HepG2 (cell line): ENCODE measurements around the gene MORN1. TPM values are rescaled to one million over a fixed set of nuclear protein-coding genes. Genes with fewer than 3 reads are reported as not detected.

ENCODE experiments used
- IKZF1 ChIP-seq: fragments of 450-650 bp; IDR thresholded peaks from 2 replicates; pipeline ENCODE4 v1.7.1; 2016
- NKX3-1 ChIP-seq: sonication (generic); formaldehyde crosslinking; IDR thresholded peaks from 2 replicates; pipeline ENCODE4 v1.5.0; 2020; ENCODE audit warnings: missing genetic modification reagents
- RBFOX2 ChIP-seq: fragments of 200-400 bp; formaldehyde crosslinking; IDR thresholded peaks from 2 replicates; pipeline ENCODE4 v1.6.1; 2017; ENCODE audit warnings: low read depth, mild to moderate bottlenecking, low read length
- SMARCE1 ChIP-seq: fragments of 450-650 bp; IDR thresholded peaks from 2 replicates; pipeline ENCODE4 v1.6.1; 2017; ENCODE audit warnings: borderline replicate concordance
- ZFY ChIP-seq: sonication (generic); formaldehyde crosslinking; IDR thresholded peaks from 2 replicates; pipeline ENCODE4 v1.4.0; 2020; ENCODE audit warnings: missing genetic modification reagents
- ZFYVE20 ChIP-seq: sonication (generic); formaldehyde crosslinking; IDR thresholded peaks from 2 replicates; pipeline ENCODE4 v1.8.0; 2023; ENCODE audit warnings: low read depth, mild to moderate bottlenecking, moderate library complexity, missing genetic modification reagents, borderline replicate concordance
- ZNF451 ChIP-seq: sonication (generic); formaldehyde crosslinking; IDR thresholded peaks from 2 replicates; pipeline ENCODE4 v1.5.0; 2020; ENCODE audit warnings: mild to moderate bottlenecking, missing genetic modification reagents
- polyA plus RNA-seq, 8 experiments: library from polyadenylated mRNA; depleted of rRNA in 3 of 8; stranded (reverse) in 7 of 8; unstranded in 1 of 8; fragments of >200 nt; fragmentation: Illumina TruSeq in 4 of 8; extraction: Trizol in 4 of 8; gene quantifications; 2 replicates each; pipeline versions ENCODE4 v1.2.1 to v1.2.3, GENCODE V29; 2011 to 2016; ENCODE audit warnings: low read depth in 4 of 8, missing spikeins in 1 of 8, mixed read lengths in 1 of 8; ENCODE audit not compliant: insufficient read depth in 1 of 8
- total RNA-seq, 5 experiments: library from RNA; depleted of rRNA; stranded (reverse); fragments of >200 nt; fragmentation: Illumina TruSeq; extraction: Trizol; gene quantifications; 2 replicates each; pipeline ENCODE4 v1.2.3, GENCODE V29; 2016; ENCODE audit warnings: low read depth in 1 of 5
- TF ChIP-seq, protein P1 (sequence below): sonication (generic); formaldehyde crosslinking; IDR thresholded peaks from 2 replicates; pipeline ENCODE4 v1.5.1; 2020; ENCODE audit warnings: missing genetic modification reagents, mild to moderate bottlenecking, borderline replicate concordance
- TF ChIP-seq, protein P2 (sequence below): sonication (generic); formaldehyde crosslinking; IDR thresholded peaks from 2 replicates; pipeline ENCODE4 v1.4.0; 2020; ENCODE audit warnings: missing genetic modification reagents
- TF ChIP-seq, protein P3 (sequence below): sonication (generic); formaldehyde crosslinking; IDR thresholded peaks from 2 replicates; pipeline ENCODE4 v1.4.0; 2020; ENCODE audit warnings: missing genetic modification reagents, borderline replicate concordance
- TF ChIP-seq, protein P4 (sequence below): sonication (generic); formaldehyde crosslinking; IDR thresholded peaks from 2 replicates; pipeline ENCODE4 v1.5.0; 2020; ENCODE audit warnings: mild to moderate bottlenecking, missing genetic modification reagents, moderate library complexity

MORN1 gene
- total and polyA plus RNA-seq, 2 of the 13 experiments (the other 11 are each of a cell fraction or from before 2014, with no cell fraction given), result 3.1 to 6.5 TPM

DNA sequence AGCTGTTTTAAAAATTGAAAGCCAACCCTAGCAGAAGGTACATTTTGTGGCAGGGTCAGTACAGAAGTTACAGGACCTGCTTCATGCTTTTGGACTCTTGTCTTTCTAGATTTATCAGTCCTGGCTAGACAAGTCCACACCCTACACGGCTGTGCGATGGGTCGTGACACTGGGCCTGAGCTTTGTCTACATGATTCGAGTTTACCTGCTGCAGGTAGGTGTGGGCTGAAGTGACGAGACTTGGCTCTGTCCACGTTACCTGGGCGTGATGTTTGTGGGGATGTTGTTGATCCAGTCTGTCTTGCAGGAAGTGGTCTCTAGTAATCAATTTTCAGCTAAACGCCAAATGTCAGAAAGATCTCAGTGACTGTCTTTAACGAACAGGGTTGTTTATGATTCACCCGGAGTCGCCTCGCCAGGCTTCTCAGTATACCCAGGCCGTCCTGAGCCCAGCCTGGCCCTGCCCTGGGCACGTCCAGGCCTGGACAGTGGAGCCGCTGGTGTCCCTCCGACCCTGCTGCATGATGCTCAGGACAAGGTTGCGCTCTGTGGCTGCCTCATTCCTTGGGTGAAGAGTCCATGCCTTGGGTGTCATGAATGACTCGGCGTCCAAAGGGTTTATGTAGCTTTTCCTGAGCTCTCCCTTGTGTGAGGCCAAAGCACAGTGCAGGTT, 5.8 kb upstream of the MORN1 start (continued):
- TF ChIP-seq, protein P1, sequence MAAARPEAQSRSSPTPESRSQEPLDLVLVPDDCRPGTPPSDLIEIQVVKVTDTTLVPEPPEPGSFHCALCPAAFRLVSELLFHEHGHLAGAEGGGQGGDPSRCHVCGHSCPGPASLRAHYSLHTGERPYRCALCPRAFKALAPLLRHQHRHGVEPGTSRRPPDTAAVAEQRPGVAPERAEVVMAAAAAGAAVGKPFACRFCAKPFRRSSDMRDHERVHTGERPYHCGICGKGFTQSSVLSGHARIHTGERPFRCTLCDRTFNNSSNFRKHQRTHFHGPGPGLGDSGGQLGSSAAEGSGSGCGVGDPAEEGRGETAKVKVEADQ (CRISPR knock-in tag), result no peak
- TF ChIP-seq ZFYVE20 (CRISPR knock-in tag) (no peak), ZFY (CRISPR knock-in tag) (no peak), ZNF451 (no peak), RBFOX2 (no peak), NKX3-1 (no peak), SMARCE1 (no peak), IKZF1 (no peak)
- TF ChIP-seq, protein P2, sequence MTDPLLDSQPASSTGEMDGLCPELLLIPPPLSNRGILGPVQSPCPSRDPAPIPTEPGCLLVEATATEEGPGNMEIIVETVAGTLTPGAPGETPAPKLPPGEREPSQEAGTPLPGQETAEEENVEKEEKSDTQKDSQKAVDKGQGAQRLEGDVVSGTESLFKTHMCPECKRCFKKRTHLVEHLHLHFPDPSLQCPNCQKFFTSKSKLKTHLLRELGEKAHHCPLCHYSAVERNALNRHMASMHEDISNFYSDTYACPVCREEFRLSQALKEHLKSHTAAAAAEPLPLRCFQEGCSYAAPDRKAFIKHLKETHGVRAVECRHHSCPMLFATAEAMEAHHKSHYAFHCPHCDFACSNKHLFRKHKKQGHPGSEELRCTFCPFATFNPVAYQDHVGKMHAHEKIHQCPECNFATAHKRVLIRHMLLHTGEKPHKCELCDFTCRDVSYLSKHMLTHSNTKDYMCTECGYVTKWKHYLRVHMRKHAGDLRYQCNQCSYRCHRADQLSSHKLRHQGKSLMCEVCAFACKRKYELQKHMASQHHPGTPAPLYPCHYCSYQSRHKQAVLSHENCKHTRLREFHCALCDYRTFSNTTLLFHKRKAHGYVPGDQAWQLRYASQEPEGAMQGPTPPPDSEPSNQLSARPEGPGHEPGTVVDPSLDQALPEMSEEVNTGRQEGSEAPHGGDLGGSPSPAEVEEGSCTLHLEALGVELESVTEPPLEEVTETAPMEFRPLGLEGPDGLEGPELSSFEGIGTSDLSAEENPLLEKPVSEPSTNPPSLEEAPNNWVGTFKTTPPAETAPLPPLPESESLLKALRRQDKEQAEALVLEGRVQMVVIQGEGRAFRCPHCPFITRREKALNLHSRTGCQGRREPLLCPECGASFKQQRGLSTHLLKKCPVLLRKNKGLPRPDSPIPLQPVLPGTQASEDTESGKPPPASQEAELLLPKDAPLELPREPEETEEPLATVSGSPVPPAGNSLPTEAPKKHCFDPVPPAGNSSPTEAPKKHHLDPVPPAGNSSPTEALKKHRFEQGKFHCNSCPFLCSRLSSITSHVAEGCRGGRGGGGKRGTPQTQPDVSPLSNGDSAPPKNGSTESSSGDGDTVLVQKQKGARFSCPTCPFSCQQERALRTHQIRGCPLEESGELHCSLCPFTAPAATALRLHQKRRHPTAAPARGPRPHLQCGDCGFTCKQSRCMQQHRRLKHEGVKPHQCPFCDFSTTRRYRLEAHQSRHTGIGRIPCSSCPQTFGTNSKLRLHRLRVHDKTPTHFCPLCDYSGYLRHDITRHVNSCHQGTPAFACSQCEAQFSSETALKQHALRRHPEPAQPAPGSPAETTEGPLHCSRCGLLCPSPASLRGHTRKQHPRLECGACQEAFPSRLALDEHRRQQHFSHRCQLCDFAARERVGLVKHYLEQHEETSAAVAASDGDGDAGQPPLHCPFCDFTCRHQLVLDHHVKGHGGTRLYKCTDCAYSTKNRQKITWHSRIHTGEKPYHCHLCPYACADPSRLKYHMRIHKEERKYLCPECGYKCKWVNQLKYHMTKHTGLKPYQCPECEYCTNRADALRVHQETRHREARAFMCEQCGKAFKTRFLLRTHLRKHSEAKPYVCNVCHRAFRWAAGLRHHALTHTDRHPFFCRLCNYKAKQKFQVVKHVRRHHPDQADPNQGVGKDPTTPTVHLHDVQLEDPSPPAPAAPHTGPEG (CRISPR knock-in tag), result no peak
- TF ChIP-seq, protein P3, sequence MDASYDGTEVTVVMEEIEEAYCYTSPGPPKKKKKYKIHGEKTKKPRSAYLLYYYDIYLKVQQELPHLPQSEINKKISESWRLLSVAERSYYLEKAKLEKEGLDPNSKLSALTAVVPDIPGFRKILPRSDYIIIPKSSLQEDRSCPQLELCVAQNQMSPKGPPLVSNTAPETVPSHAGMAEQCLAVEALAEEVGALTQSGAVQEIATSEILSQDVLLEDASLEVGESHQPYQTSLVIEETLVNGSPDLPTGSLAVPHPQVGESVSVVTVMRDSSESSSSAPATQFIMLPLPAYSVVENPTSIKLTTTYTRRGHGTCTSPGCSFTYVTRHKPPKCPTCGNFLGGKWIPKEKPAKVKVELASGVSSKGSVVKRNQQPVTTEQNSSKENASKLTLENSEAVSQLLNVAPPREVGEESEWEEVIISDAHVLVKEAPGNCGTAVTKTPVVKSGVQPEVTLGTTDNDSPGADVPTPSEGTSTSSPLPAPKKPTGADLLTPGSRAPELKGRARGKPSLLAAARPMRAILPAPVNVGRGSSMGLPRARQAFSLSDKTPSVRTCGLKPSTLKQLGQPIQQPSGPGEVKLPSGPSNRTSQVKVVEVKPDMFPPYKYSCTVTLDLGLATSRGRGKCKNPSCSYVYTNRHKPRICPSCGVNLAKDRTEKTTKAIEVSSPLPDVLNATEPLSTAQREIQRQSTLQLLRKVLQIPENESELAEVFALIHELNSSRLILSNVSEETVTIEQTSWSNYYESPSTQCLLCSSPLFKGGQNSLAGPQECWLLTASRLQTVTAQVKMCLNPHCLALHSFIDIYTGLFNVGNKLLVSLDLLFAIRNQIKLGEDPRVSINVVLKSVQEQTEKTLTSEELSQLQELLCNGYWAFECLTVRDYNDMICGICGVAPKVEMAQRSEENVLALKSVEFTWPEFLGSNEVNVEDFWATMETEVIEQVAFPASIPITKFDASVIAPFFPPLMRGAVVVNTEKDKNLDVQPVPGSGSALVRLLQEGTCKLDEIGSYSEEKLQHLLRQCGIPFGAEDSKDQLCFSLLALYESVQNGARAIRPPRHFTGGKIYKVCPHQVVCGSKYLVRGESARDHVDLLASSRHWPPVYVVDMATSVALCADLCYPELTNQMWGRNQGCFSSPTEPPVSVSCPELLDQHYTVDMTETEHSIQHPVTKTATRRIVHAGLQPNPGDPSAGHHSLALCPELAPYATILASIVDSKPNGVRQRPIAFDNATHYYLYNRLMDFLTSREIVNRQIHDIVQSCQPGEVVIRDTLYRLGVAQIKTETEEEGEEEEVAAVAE, result no peak
- TF ChIP-seq, protein P4, sequence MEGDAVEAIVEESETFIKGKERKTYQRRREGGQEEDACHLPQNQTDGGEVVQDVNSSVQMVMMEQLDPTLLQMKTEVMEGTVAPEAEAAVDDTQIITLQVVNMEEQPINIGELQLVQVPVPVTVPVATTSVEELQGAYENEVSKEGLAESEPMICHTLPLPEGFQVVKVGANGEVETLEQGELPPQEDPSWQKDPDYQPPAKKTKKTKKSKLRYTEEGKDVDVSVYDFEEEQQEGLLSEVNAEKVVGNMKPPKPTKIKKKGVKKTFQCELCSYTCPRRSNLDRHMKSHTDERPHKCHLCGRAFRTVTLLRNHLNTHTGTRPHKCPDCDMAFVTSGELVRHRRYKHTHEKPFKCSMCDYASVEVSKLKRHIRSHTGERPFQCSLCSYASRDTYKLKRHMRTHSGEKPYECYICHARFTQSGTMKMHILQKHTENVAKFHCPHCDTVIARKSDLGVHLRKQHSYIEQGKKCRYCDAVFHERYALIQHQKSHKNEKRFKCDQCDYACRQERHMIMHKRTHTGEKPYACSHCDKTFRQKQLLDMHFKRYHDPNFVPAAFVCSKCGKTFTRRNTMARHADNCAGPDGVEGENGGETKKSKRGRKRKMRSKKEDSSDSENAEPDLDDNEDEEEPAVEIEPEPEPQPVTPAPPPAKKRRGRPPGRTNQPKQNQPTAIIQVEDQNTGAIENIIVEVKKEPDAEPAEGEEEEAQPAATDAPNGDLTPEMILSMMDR (CRISPR knock-in tag), result no peak
